ENCODE results near the gene URGCP.

Gene URGCP

DNA sequence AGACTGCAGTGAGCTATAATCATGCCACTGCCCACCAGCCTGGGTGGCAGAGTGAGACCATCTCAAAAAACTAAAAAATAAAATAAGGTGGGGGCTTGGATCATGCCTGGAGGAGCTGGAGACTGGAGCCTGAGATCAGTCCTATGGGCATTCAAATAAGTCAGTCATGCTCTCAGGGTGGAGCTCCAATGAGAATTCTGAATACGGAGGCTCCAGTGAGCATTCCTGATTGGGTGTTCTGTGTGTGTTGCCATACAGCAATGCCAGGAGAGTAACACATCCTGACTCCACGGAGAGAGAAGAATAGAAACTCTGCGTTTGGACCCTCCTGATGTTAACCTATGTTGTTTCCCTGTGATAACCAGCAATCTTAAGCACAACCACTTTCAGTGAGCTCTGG is 35.9 kb upstream of the URGCP start:
- no peak overlapping the region for H4K12ac ChIP-seq (ENCODE audit: low read depth, low read length)
- H3K9ac ChIP-seq (ENCODE audit: low read length), result no peak overlapping the region
- H2BK5ac ChIP-seq (ENCODE audit: low read depth, low read length, poor library complexity), result no peak overlapping the region
- no peaks in the 10 kb centered on the region for H3K79me1 ChIP-seq (ENCODE audit: low read length)
- H3K23ac ChIP-seq (ENCODE audit: low read length), result no peak overlapping the region
- H3K9me3 ChIP-seq (ENCODE audit: insufficient read depth, low read depth, low read length), result peaks cover 2% of the 10 kb centered on the region
- no peak overlapping the region for H3K27ac ChIP-seq (ENCODE audit: low read depth, low read length)
- no peak for DNase-seq
- no peaks in the 10 kb centered on the region for H3K36me3 ChIP-seq (ENCODE audit: control insufficient read depth in 1 of 2, insufficient read depth in 2 of 2, low read length in 2 of 2)
- no peaks in the 10 kb centered on the region for H3K79me2 ChIP-seq (ENCODE audit: control insufficient read depth, insufficient read depth, low read length, poor library complexity)
- H3K14ac ChIP-seq (ENCODE audit: low read length), result no peak overlapping the region
- no peak overlapping the region for H4K91ac ChIP-seq (ENCODE audit: low read depth, low read length)
- H3K4me3 ChIP-seq (ENCODE audit: low read depth, low read length), result no peak overlapping the region
- no peak overlapping the region for H3K4ac ChIP-seq (ENCODE audit: low read depth, low read length)
- no peak overlapping the region for H2BK120ac ChIP-seq (ENCODE audit: insufficient read depth, low read length, poor library complexity)
- no peaks in the 10 kb centered on the region for H3K4me1 ChIP-seq (ENCODE audit: control insufficient read depth in 1 of 2, insufficient read depth in 2 of 2, low read length in 2 of 2)
- no peak overlapping the region for H2AFZ ChIP-seq (ENCODE audit: insufficient read depth, low read length, poor library complexity)
- H3K27me3 ChIP-seq (ENCODE audit: insufficient read depth, low read length), result no peaks in the 10 kb centered on the region
- no peak overlapping the region for H2BK12ac ChIP-seq (ENCODE audit: low read length)
- H2AK5ac ChIP-seq (ENCODE audit: low read length), result no peak overlapping the region
- no CpG with 5 or more reads among the region's 3 CpGs for WGBS (ENCODE audit: extremely low coverage, insufficient coverage, insufficient read length)
- no peak overlapping the region for H3K4me2 ChIP-seq (ENCODE audit: low read length)
- H4K8ac ChIP-seq (ENCODE audit: low read depth, low read length), result no peak overlapping the region
- H3K18ac ChIP-seq (ENCODE audit: low read length), result no peak overlapping the region

DNA sequence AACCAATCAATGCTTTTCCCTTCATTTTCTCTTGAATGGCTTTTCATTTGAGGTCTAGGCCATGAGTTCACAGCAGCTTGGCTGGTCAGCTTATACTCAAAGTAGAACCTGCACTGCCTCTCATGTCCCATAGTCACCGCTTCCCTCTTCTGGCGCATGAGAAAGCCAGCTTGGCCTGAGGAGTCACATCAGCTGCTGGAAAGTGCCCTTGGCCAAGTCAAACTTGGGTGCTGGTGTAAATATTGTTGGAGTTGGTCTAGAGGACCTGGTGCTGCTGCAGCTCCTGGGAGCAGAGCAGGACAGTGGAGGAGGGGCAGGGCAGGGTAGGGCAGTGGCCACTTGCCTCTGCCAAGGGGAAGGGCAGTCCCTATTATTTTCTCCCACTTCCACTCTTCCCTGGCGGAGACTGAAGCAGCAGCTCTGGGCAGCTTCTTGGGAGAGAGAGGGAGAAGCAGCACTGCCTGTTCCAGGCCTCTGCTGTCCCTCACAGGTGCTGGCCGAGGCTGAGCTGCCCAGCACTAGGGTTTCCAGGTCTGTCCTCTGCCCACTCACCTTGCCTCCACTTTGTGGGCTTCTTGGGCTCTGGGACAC is 32.6 kb upstream of the URGCP start:
- Histone ChIP-seq H3K9ac (ENCODE audit: low read length) (peak overlapping the region; percentile 2), H3K14ac (ENCODE audit: low read length) (no peak overlapping the region), H2AK5ac (ENCODE audit: low read length) (no peak overlapping the region), H4K8ac (ENCODE audit: low read depth, low read length) (no peak overlapping the region), H3K36me3 (ENCODE audit: control insufficient read depth in 1 of 2, insufficient read depth in 2 of 2, low read length in 2 of 2) (no peaks in the 10 kb centered on the region), H2BK5ac (ENCODE audit: low read depth, low read length, poor library complexity) (no peak overlapping the region), H3K4ac (ENCODE audit: low read depth, low read length) (no peak overlapping the region), H2BK120ac (ENCODE audit: insufficient read depth, low read length, poor library complexity) (no peak overlapping the region), H3K79me2 (ENCODE audit: control insufficient read depth, insufficient read depth, low read length, poor library complexity) (no peaks in the 10 kb centered on the region), H2AFZ (ENCODE audit: insufficient read depth, low read length, poor library complexity) (no peak overlapping the region), H3K9me3 (ENCODE audit: insufficient read depth, low read depth, low read length) (peaks cover 2% of the 10 kb centered on the region), H4K12ac (ENCODE audit: low read depth, low read length) (no peak overlapping the region), H3K23ac (ENCODE audit: low read length) (no peak overlapping the region), H3K18ac (ENCODE audit: low read length) (no peak overlapping the region), H2BK12ac (ENCODE audit: low read length) (no peak overlapping the region), H3K4me3 (ENCODE audit: low read depth, low read length) (no peak overlapping the region), H3K27ac (ENCODE audit: low read depth, low read length) (no peak overlapping the region), H3K4me2 (ENCODE audit: low read length) (no peak overlapping the region), H3K27me3 (ENCODE audit: insufficient read depth, low read length) (no peaks in the 10 kb centered on the region), H3K4me1 (ENCODE audit: control insufficient read depth in 1 of 2, insufficient read depth in 2 of 2, low read length in 2 of 2) (no peaks in the 10 kb centered on the region), H4K91ac (ENCODE audit: low read depth, low read length) (no peak overlapping the region), H3K79me1 (ENCODE audit: low read length) (no peaks in the 10 kb centered on the region)
- no peak for DNase-seq
- no CpG with 5 or more reads among the region's 4 CpGs for WGBS (ENCODE audit: extremely low coverage, insufficient coverage, insufficient read length)

DNA sequence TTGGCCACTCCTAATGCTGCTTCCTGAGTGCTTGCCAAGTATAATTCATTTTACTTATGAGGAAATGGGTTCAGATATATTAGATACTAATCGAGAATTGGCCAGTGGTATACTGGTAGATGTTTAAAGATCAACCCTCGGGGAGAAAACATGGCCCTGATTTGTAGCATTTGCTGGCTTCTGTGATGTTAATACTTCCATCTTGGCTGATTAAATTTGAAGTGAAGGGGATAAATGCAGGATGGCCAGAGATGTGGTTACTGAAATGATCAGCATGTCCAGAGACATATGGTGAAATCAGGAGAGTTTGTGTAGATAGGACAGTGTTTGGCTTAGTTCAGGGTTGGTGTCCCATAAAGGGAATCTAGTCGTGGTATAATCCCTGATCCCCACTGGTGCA is 31.0 kb upstream of the URGCP start:
- Histone ChIP-seq H2AFZ (ENCODE audit: insufficient read depth, low read length, poor library complexity) (no peak overlapping the region), H3K79me1 (ENCODE audit: low read length) (no peaks in the 10 kb centered on the region), H2BK5ac (ENCODE audit: low read depth, low read length, poor library complexity) (no peak overlapping the region), H2BK12ac (ENCODE audit: low read length) (no peak overlapping the region), H4K91ac (ENCODE audit: low read depth, low read length) (no peak overlapping the region), H3K9me3 (ENCODE audit: insufficient read depth, low read depth, low read length) (peaks cover 2% of the 10 kb centered on the region), H3K18ac (ENCODE audit: low read length) (no peak overlapping the region), H2AK5ac (ENCODE audit: low read length) (no peak overlapping the region), H3K36me3 (ENCODE audit: control insufficient read depth in 1 of 2, insufficient read depth in 2 of 2, low read length in 2 of 2) (no peaks in the 10 kb centered on the region), H3K4me3 (ENCODE audit: low read depth, low read length) (no peak overlapping the region), H2BK120ac (ENCODE audit: insufficient read depth, low read length, poor library complexity) (no peak overlapping the region), H4K8ac (ENCODE audit: low read depth, low read length) (no peak overlapping the region), H3K9ac (ENCODE audit: low read length) (no peak overlapping the region), H3K4me2 (ENCODE audit: low read length) (no peak overlapping the region), H3K27me3 (ENCODE audit: insufficient read depth, low read length) (no peaks in the 10 kb centered on the region), H3K27ac (ENCODE audit: low read depth, low read length) (no peak overlapping the region), H3K4me1 (ENCODE audit: control insufficient read depth in 1 of 2, insufficient read depth in 2 of 2, low read length in 2 of 2) (no peaks in the 10 kb centered on the region), H3K79me2 (ENCODE audit: control insufficient read depth, insufficient read depth, low read length, poor library complexity) (no peaks in the 10 kb centered on the region), H3K14ac (ENCODE audit: low read length) (no peak overlapping the region), H3K4ac (ENCODE audit: low read depth, low read length) (no peak overlapping the region), H4K12ac (ENCODE audit: low read depth, low read length) (no peak overlapping the region), H3K23ac (ENCODE audit: low read length) (no peak overlapping the region)
- no CpG with 5 or more reads among the region's 3 CpGs for WGBS (ENCODE audit: extremely low coverage, insufficient coverage, insufficient read length)
- DNase-seq, result no peak

DNA sequence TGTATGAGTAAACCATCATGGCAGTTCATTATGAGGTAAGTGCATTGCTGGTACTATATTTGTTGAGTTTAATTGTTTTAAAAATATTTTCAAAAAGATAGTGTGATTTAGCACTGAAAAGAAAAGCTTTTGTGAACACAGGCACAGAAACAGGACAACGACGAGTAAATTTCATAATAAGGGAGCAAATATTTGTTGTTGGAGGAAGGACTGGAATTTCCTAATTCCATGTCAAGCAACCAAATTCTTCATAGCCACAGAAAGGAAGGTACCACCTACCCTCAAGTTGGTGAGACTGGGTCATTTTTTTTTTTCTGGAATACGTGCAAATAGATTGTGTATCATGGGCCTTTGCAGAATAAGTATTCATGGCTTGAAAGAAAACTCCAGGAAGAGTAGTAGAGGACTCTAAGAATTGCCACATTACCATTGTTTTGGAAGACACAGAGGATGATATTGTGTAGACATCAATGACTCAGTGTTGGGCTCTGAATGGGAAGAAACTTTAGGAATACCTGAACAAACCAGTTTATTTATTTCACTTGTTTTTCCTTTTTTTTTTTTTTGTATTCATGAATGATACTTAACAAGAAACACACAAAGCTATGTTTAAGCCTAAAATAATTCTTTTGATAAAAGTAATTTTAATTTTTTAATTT is 27.6 kb upstream of the URGCP start:
- H3K4me2 ChIP-seq (ENCODE audit: low read length), result no peak overlapping the region
- no peak overlapping the region for H3K18ac ChIP-seq (ENCODE audit: low read length)
- no peak overlapping the region for H3K4me3 ChIP-seq (ENCODE audit: low read depth, low read length)
- H4K91ac ChIP-seq (ENCODE audit: low read depth, low read length), result no peak overlapping the region
- H3K4ac ChIP-seq (ENCODE audit: low read depth, low read length), result no peak overlapping the region
- peaks cover 2% of the 10 kb centered on the region for H3K9me3 ChIP-seq (ENCODE audit: insufficient read depth, low read depth, low read length)
- no peaks in the 10 kb centered on the region for H3K27me3 ChIP-seq (ENCODE audit: insufficient read depth, low read length)
- no peak overlapping the region for H4K8ac ChIP-seq (ENCODE audit: low read depth, low read length)
- no CpG with 5 or more reads among the region's 3 CpGs for WGBS (ENCODE audit: extremely low coverage, insufficient coverage, insufficient read length)
- H2BK120ac ChIP-seq (ENCODE audit: insufficient read depth, low read length, poor library complexity), result no peak overlapping the region
- H3K14ac ChIP-seq (ENCODE audit: low read length), result no peak overlapping the region
- H3K23ac ChIP-seq (ENCODE audit: low read length), result no peak overlapping the region
- no peaks in the 10 kb centered on the region for H3K79me2 ChIP-seq (ENCODE audit: control insufficient read depth, insufficient read depth, low read length, poor library complexity)
- H2BK5ac ChIP-seq (ENCODE audit: low read depth, low read length, poor library complexity), result no peak overlapping the region
- peak in 1 of 2 donors; percentile 46 for DNase-seq
- no peaks in the 10 kb centered on the region for H3K79me1 ChIP-seq (ENCODE audit: low read length)
- no peak overlapping the region for H2AFZ ChIP-seq (ENCODE audit: insufficient read depth, low read length, poor library complexity)
- H3K4me1 ChIP-seq (ENCODE audit: control insufficient read depth in 1 of 2, insufficient read depth in 2 of 2, low read length in 2 of 2), result no peaks in the 10 kb centered on the region
- no peak overlapping the region for H3K27ac ChIP-seq (ENCODE audit: low read depth, low read length)
- no peak overlapping the region for H2BK12ac ChIP-seq (ENCODE audit: low read length)
- no peaks in the 10 kb centered on the region for H3K36me3 ChIP-seq (ENCODE audit: control insufficient read depth in 1 of 2, insufficient read depth in 2 of 2, low read length in 2 of 2)
- no peak overlapping the region for H4K12ac ChIP-seq (ENCODE audit: low read depth, low read length)
- H3K9ac ChIP-seq (ENCODE audit: low read length), result no peak overlapping the region
- H2AK5ac ChIP-seq (ENCODE audit: low read length), result no peak overlapping the region
